ENCODE measurements around the gene CGN. TPM values are rescaled to one million over a fixed set of nuclear protein-coding genes. Genes with fewer than 3 reads are reported as not detected.

The CGN gene
- total RNA-seq, 4 donors from 2014 or later, result 3.3 to 26.1 (median 15.1) TPM

DNA sequence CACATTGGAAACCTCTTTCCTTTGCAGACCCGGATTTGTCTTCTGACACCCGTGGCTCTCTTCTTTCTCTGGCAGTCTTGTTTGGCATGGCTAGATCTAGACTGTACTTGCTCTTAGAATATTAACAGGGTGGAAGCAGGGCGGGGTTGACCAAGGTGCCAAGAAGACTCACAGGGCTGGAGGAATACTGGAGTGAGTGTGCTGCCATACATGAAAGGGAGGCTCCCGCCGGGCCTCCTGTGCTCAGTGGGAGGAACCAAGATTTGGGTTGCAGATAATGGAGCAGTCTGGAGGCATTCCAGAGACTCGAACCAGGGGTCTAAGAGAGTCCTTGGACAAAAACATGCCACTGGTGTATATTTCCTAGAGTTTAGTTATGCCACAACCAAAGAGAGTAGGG lies 73.1 kb downstream of the CGN start:
- DNase-seq, result no peak
- no peaks in the 10 kb centered on the region for H3K27me3 ChIP-seq
- intact Hi-C loops (cut with DNase I), result no loop called here

DNA sequence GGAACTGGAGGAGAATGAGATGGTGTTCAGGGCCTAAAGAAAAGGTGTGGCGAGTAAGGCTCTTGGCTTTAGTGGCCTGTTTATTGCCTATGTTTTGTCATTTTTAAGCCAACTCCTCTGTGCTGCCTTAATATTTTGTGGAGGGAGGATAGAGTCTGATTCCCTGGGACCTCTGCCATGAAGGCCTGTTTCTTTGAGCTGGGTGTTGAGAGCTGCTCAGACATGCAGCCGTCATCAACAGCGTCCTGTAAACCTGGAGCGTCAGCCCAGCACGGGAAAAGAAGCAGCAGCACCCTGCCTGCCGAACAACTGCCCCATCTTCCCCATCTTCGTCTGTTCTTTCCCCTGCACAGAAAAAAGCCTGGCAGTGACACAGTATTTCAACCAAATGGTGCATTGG lies 73.6 kb downstream of the CGN start:
- H3K27me3 ChIP-seq, result no peaks in the 10 kb centered on the region
- 23 to 54% methylated on average over 7 of the region's 7 CpGs for WGBS, 2 donors
- TF ChIP-seq CTCF (IDR thresholded peaks at IDR 0.05), result no peak
- TF ChIP-seq POLR2A (IDR thresholded peaks at IDR 0.05), result no peak
- intact Hi-C loops (cut with DNase I), result no loop called here
- H3K4me3 ChIP-seq, result no peak overlapping the region
- peaks cover 14 to 66% (median 20%) of the 10 kb centered on the region in 3 donors for H3K4me1 ChIP-seq
- H3K9me3 ChIP-seq, result no peaks in the 10 kb centered on the region
- peaks cover 0 to 25% (median 10%) of the 10 kb centered on the region in 3 donors for H3K36me3 ChIP-seq
- no peak for DNase-seq
- peak overlapping the region; percentile 70 to 88 (median 80) for H3K27ac ChIP-seq

More for the DNA sequence above, 73.1 kb downstream of the CGN start:
- H3K4me3 ChIP-seq, result no peak overlapping the region
- WGBS, 2 donors, result 26 to 37% methylated on average over 5 to 6 of the region's 6 CpGs
- no peaks in the 10 kb centered on the region for H3K9me3 ChIP-seq
- TF ChIP-seq POLR2A (IDR thresholded peaks at IDR 0.05), result no peak
- peaks cover 14 to 71% (median 20%) of the 10 kb centered on the region in 3 donors for H3K4me1 ChIP-seq
- H3K36me3 ChIP-seq, result peaks cover 0 to 30% (median 12%) of the 10 kb centered on the region in 3 donors
- peak overlapping the region; percentile 70 to 88 (median 80) for H3K27ac ChIP-seq

- DNase-seq, result no peak
Observed at GRCh38 chr1:151585622-151586021, 74.4 kb downstream of the CGN start.

More at GRCh38 chr1:151585622-151586021, 74.4 kb downstream of the CGN start:
- no peaks in the 10 kb centered on the region for H3K27me3 ChIP-seq
- intact Hi-C loops (cut with DNase I), result no loop called here
- no peak for TF ChIP-seq POLR2A (IDR thresholded peaks at IDR 0.05)
- TF ChIP-seq CTCF (IDR thresholded peaks at IDR 0.05), result no peak
- H3K36me3 ChIP-seq, result peaks cover 0 to 17% (median 8%) of the 10 kb centered on the region in 3 donors
- H3K4me3 ChIP-seq, result no peak overlapping the region
- H3K27ac ChIP-seq, result peak overlapping the region; percentile 70 to 88 (median 80)
- WGBS, 2 donors, result 0 to 25% methylated on average over 1 of the region's 1 CpG
- H3K4me1 ChIP-seq, result peaks cover 14 to 62% (median 20%) of the 10 kb centered on the region in 3 donors
- H3K9me3 ChIP-seq, result no peaks in the 10 kb centered on the region

Small RNAs within 50 kb of the gene (small RNA-seq; reads per million reads assigned to genes)
- gene MIR554 (0 reads per million in 4 donors), gene RF00405 (0 reads per million in 4 donors)

Other genes with a start within 250 kb of the CGN start
- 10 to 100 TPM; 16.5 to 28.5 (median 18.3) TPM for gene ZNF687, start 229.1 kb upstream of the CGN start, total RNA-seq
- gene PI4KB, start 184.0 kb upstream of the CGN start, total RNA-seq, result 10 to 100 TPM; 34.0 to 63.4 (median 56.0) TPM
- 10 to 100 TPM; 13.2 to 59.6 (median 24.5) TPM for gene RFX5, start 164.1 kb upstream of the CGN start, total RNA-seq
- gene SELENBP1, start 138.7 kb upstream of the CGN start, total RNA-seq, result 10 to 100 TPM in 3 of 4 donors, 1 to 10 TPM in 1; 6.3 to 38.3 (median 28.3) TPM
- gene PSMB4, start 111.8 kb upstream of the CGN start, total RNA-seq, result 100 to 1,000 TPM; 114 to 203 (median 186) TPM
- gene POGZ, start 51.9 kb upstream of the CGN start, total RNA-seq, result 10 to 100 TPM; 16.1 to 45.6 (median 30.4) TPM
- gene TUFT1, start 28.9 kb downstream of the CGN start, total RNA-seq, result 10 to 100 TPM; 18.1 to 41.8 (median 32.8) TPM
- gene SNX27, start 100.7 kb downstream of the CGN start, total RNA-seq, result 10 to 100 TPM; 15.0 to 30.3 (median 17.3) TPM
- gene CELF3, start 205.4 kb downstream of the CGN start, total RNA-seq, result under 1 TPM in 1 of 4 donors, not detected in 3; 0.19 TPM
- not detected for gene RIIAD1, start 210.1 kb downstream of the CGN start, total RNA-seq